GM23338 (cell line): ENCODE measurements around the gene PDE7B. TPM values are rescaled to one million over a fixed set of nuclear protein-coding genes. Genes with fewer than 3 reads are reported as not detected.

Source experiments
- ATAC-seq: fragments of 200-7000 bp; cut with Tn5 transposase; 3 replicates; pipeline ENCODE4 v1.9.1; 2020
- DNase-seq: peaks from one replicate; pipeline ENCODE4 v3.0.0-alpha.2; 2015; ENCODE audit warnings: low spot score
- H2AFZ ChIP-seq: fragments of 200-600 bp; sonication (generic); 2 replicates; pipeline ENCODE4 v1.8.0; 2016; ENCODE audit warnings: antibody characterized with exemption, mild to moderate bottlenecking, moderate library complexity
- H3F3A ChIP-seq: fragments of 200-600 bp; sonication (generic); replicated peaks from 2 replicates; pipeline ENCODE4 v1.8.0; 2017; ENCODE audit warnings: antibody characterized with exemption, mixed run types, low read depth
- H3K27ac ChIP-seq: fragments of 200-600 bp; sonication (generic); 2 replicates; pipeline ENCODE4 v1.6.1; 2016; ENCODE audit warnings: low read depth
- H3K27me3 ChIP-seq: fragments of 200-600 bp; sonication (generic); 2 replicates; pipeline ENCODE4 v1.8.0; 2016; ENCODE audit warnings: mild to moderate bottlenecking, mixed run types, moderate library complexity; ENCODE audit not compliant: insufficient read depth
- H3K36me3 ChIP-seq: fragments of 200-600 bp; sonication (generic); 2 replicates; pipeline ENCODE4 v1.8.0; 2016; ENCODE audit warnings: mild to moderate bottlenecking; ENCODE audit not compliant: insufficient read depth
- H3K4me1 ChIP-seq: fragments of 200-600 bp; sonication (generic); 2 replicates; pipeline ENCODE4 v1.8.0; 2016; ENCODE audit warnings: mild to moderate bottlenecking, moderate library complexity; ENCODE audit not compliant: insufficient read depth
- H3K4me2 ChIP-seq: fragments of 200-600 bp; sonication (generic); 2 replicates; pipeline ENCODE4 v1.7.1; 2017; ENCODE audit warnings: mixed run types
- H3K4me3 ChIP-seq: fragments of 200-600 bp; sonication (generic); 2 replicates; pipeline ENCODE4 v1.6.1; 2016; ENCODE audit warnings: mixed run types
- H3K79me2 ChIP-seq: fragments of 200-600 bp; sonication (generic); replicated peaks from 2 replicates; pipeline ENCODE4 v1.8.0; 2017; ENCODE audit warnings: mild to moderate bottlenecking; ENCODE audit not compliant: insufficient read depth
- H3K9me2 ChIP-seq: fragments of 200-600 bp; sonication (generic); 2 replicates; pipeline ENCODE4 v1.8.0; 2017; ENCODE audit not compliant: insufficient read depth
- H4K20me1 ChIP-seq: fragments of 200-600 bp; sonication (generic); replicated peaks from 2 replicates; pipeline ENCODE4 v1.8.0; 2017; ENCODE audit warnings: mild to moderate bottlenecking; ENCODE audit not compliant: insufficient read depth
- H3K27ac Mint-ChIP-seq: 2 replicates; pipeline ENCODE4 v1.8.0; 2020; ENCODE audit warnings: inconsistent platforms, mild to moderate bottlenecking, moderate library complexity, mixed read lengths
- H3K27me3 Mint-ChIP-seq: 3 replicates; pipeline ENCODE4 v1.8.0; 2022; ENCODE audit warnings: low read depth, mild to moderate bottlenecking, moderate library complexity, mixed read lengths, inconsistent platforms; ENCODE audit not compliant: insufficient read depth, poor library complexity
- H3K36me3 Mint-ChIP-seq: 3 replicates; pipeline ENCODE4 v1.8.0; 2021; ENCODE audit warnings: low read depth, mild to moderate bottlenecking, inconsistent platforms, moderate library complexity, mixed read lengths
- H3K4me1 Mint-ChIP-seq: 3 replicates; pipeline ENCODE4 v1.8.0; 2020; ENCODE audit warnings: mild to moderate bottlenecking, inconsistent platforms, mixed read lengths
- H3K4me3 Mint-ChIP-seq: 3 replicates; pipeline ENCODE4 v1.8.0; 2021; ENCODE audit warnings: moderate library complexity, mild to moderate bottlenecking, inconsistent platforms, mixed read lengths
- H3K9me3 Mint-ChIP-seq: 3 replicates; pipeline ENCODE4 v1.8.0; 2020; ENCODE audit warnings: moderate library complexity, mild to moderate bottlenecking, inconsistent platforms, mixed read lengths
- JUNB ChIP-seq: IDR thresholded peaks from one replicate; pipeline ENCODE4 v1.6.1; 2016; ENCODE audit warnings: antibody characterized with exemption; ENCODE audit not compliant: unreplicated experiment
- NANOG ChIP-seq: IDR thresholded peaks from 2 replicates; pipeline ENCODE4 v1.6.1; 2016; ENCODE audit warnings: antibody characterized with exemption, borderline replicate concordance
- ZNF114 ChIP-seq: fragments of 250-450 bp; sonication (Bioruptor Pico); IDR thresholded peaks from 2 replicates; pipeline ENCODE4 v1.5.0; 2020; ENCODE audit warnings: mild to moderate bottlenecking, moderate library complexity
- polyA plus RNA-seq: library from polyadenylated mRNA; unstranded; fragments of >200 nt; fragmentation: Nextera tagmentation; extraction: Ambion mirVana; gene quantifications from 2 replicates; pipeline ENCODE4 v1.2.1, GENCODE V29; 2016
- total RNA-seq: library from RNA; depleted of rRNA; stranded (reverse); fragments of >200 nt; shearing (Covaris generic); gene quantifications from 2 replicates; pipeline ENCODE4 v1.2.3, GENCODE V29; 2014
- TF ChIP-seq, protein P1 (sequence below): IDR thresholded peaks from one replicate; pipeline ENCODE4 v1.6.1; 2018; ENCODE audit warnings: antibody characterized with exemption; ENCODE audit not compliant: unreplicated experiment
- TF ChIP-seq, protein P2 (sequence below), 2 experiments: fragments of 200-600 bp in 1 of 2; sonication (generic) in 1 of 2; conservative IDR thresholded peaks; 2 replicates each; pipeline versions ENCODE4 v1.5.1 to v1.6.1; 2016 to 2017; ENCODE audit warnings: antibody characterized with exemption in 2 of 2, low read depth in 2 of 2, mild to moderate bottlenecking in 2 of 2, moderate library complexity in 1 of 2

The PDE7B gene
- total and polyA plus RNA-seq, 2 experiments from 2014 or later: 0.07 TPM; not detected in 1

DNA sequence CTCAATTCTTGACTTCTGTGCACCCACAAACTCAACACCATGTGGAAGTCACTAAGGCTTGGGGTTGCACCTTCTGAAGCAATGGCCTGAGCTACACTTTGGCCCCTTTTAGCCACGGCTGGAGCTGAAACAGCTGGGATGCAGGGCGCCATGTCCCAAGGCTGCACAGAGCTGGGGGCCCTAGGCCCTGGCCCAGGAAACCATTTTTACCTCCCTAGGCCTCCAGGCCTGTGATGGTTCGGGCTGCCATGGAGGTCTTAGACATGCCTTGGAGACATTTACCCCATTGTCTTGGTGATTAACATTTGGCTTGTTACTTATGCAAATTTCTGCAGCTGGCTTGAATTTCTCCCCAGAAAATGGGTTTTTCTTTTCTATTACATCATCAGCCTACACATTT is 311.8 kb downstream of the PDE7B start (continued):
- TF ChIP-seq, protein P1, sequence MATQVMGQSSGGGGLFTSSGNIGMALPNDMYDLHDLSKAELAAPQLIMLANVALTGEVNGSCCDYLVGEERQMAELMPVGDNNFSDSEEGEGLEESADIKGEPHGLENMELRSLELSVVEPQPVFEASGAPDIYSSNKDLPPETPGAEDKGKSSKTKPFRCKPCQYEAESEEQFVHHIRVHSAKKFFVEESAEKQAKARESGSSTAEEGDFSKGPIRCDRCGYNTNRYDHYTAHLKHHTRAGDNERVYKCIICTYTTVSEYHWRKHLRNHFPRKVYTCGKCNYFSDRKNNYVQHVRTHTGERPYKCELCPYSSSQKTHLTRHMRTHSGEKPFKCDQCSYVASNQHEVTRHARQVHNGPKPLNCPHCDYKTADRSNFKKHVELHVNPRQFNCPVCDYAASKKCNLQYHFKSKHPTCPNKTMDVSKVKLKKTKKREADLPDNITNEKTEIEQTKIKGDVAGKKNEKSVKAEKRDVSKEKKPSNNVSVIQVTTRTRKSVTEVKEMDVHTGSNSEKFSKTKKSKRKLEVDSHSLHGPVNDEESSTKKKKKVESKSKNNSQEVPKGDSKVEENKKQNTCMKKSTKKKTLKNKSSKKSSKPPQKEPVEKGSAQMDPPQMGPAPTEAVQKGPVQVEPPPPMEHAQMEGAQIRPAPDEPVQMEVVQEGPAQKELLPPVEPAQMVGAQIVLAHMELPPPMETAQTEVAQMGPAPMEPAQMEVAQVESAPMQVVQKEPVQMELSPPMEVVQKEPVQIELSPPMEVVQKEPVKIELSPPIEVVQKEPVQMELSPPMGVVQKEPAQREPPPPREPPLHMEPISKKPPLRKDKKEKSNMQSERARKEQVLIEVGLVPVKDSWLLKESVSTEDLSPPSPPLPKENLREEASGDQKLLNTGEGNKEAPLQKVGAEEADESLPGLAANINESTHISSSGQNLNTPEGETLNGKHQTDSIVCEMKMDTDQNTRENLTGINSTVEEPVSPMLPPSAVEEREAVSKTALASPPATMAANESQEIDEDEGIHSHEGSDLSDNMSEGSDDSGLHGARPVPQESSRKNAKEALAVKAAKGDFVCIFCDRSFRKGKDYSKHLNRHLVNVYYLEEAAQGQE: no peak
- TF ChIP-seq, protein P2, sequence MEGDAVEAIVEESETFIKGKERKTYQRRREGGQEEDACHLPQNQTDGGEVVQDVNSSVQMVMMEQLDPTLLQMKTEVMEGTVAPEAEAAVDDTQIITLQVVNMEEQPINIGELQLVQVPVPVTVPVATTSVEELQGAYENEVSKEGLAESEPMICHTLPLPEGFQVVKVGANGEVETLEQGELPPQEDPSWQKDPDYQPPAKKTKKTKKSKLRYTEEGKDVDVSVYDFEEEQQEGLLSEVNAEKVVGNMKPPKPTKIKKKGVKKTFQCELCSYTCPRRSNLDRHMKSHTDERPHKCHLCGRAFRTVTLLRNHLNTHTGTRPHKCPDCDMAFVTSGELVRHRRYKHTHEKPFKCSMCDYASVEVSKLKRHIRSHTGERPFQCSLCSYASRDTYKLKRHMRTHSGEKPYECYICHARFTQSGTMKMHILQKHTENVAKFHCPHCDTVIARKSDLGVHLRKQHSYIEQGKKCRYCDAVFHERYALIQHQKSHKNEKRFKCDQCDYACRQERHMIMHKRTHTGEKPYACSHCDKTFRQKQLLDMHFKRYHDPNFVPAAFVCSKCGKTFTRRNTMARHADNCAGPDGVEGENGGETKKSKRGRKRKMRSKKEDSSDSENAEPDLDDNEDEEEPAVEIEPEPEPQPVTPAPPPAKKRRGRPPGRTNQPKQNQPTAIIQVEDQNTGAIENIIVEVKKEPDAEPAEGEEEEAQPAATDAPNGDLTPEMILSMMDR (conservative IDR thresholded peaks at IDR 0.05; ENCODE audit: low read depth in 2 of 2): no peak

DNA sequence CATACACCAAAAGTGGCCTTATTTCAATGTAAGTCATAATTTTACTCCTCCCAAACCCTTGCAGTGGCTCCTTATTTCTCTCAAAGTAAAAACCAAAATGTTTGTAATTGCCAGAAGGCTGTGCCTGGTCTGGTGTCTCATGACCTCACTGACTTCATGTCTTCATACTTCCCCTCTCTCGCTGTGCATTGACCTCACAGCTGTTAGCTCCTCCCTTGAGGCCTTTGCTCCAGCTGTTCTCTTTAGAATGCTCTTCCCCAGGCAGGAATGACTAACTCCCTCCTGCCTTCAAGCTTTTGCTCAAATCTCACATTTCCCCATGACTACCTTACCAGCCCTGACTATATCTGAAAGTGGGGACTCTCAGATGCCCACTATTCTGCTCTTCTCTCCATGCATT is 315.3 kb downstream of the PDE7B start:
- Mint-ChIP-seq H3K4me1 (no peaks in the 10 kb centered on the region), H3K4me3 (no peak overlapping the region), H3K9me3 (peaks cover 5% of the 10 kb centered on the region; the same call in 2 of the 3 replicates), H3K27ac (no peak overlapping the region), H3K36me3 (no peaks in the 10 kb centered on the region), H3K27me3 (no peaks in the 10 kb centered on the region)
- Histone ChIP-seq H3K36me3 (no peaks in the 10 kb centered on the region), H3K4me1 (no peaks in the 10 kb centered on the region), H3F3A (no peaks in the 10 kb centered on the region), H4K20me1 (no peaks in the 10 kb centered on the region), H3K27me3 (no peaks in the 10 kb centered on the region), H3K79me2 (no peaks in the 10 kb centered on the region), H3K4me2 (no peak overlapping the region), H3K9me2 (0 out of 2 replicates have a peak, but pooled peaks cover 3% of the 10 kb centered on the region), H3K4me3 (no peak overlapping the region), H2AFZ (no peak overlapping the region), H3K27ac (no peak overlapping the region)
- TF ChIP-seq ZNF114 (CRISPR knock-in tag) (no peak), NANOG (no peak), JUNB (no peak)
- TF ChIP-seq, protein P2 (conservative IDR thresholded peaks at IDR 0.05; ENCODE audit: low read depth in 2 of 2): no peak
- DNase-seq (no peak), ATAC-seq (no peak)
